B cell (primary cell): ENCODE measurements around the gene LHPP. TPM values are rescaled to one million over a fixed set of nuclear protein-coding genes. Genes with fewer than 3 reads are reported as not detected.

Experiments used
- ATAC-seq: fragments of 200-7000 bp; cut with Tn5 transposase; one replicate; pipeline ENCODE4 v1.10.0; 2021; ENCODE audit warnings: low read depth, mild to moderate bottlenecking, moderate number of reproducible peaks, moderate library complexity
- CTCF ChIA-PET: fragments of 350-600 bp; sonication (Branson Sonifier 250); formaldehyde crosslinking; loops from one replicate; lab custom pipeline; 2021; ENCODE audit warnings: antibody characterized with exemption, inconsistent platforms; lab: Charles Lee
- POLR2A ChIA-PET: fragments of 350-600 bp; sonication (Branson Sonifier 250); formaldehyde crosslinking; loops from one replicate; lab custom pipeline; 2021; ENCODE audit warnings: antibody characterized with exemption; lab: Charles Lee
- DNase-seq: peaks from one replicate; pipeline ENCODE4 v3.0.0; 2013
- H2AFZ ChIP-seq: 2 replicates; pipeline ENCODE4 v1.6.1; 2012; ENCODE audit warnings: mild to moderate bottlenecking, low read depth, low read length; ENCODE audit not compliant: insufficient read depth, poor library complexity, severe bottlenecking
- H3K27ac ChIP-seq, 2 donors: 1 replicate in 1 of 2; 2 replicates in 1 of 2; pipeline ENCODE4 v1.5.1; 2012 to 2013; ENCODE audit warnings: low read length in 2 of 2, mild to moderate bottlenecking in 2 of 2, moderate library complexity in 1 of 2
- H3K27me3 ChIP-seq, 4 experiments: fragments of 200-600 bp in 1 of 4; sonication (generic) in 1 of 4; replicated peaks in 1 of 4; 1 replicate in 2 of 4; 2 replicates in 2 of 4; pipeline versions ENCODE4 v1.6.1 to v1.7.0; 2013 to 2016; ENCODE audit warnings: low read length in 3 of 4, mild to moderate bottlenecking in 2 of 4, mixed read lengths in 1 of 4, moderate library complexity in 1 of 4; ENCODE audit not compliant: insufficient read depth in 4 of 4, control insufficient read depth in 3 of 4; ENCODE audit errors: control extremely low read depth in 1 of 4
- H3K36me3 ChIP-seq, 2 experiments: replicated peaks in 1 of 2; 1 replicate in 1 of 2; 2 replicates in 1 of 2; pipeline versions ENCODE4 v1.6.1 to v1.7.1; 2013; ENCODE audit warnings: low read length in 1 of 2; ENCODE audit not compliant: insufficient read depth in 2 of 2, control insufficient read depth in 1 of 2; ENCODE audit errors: control extremely low read depth in 1 of 2, extremely low read depth in 1 of 2
- H3K4me1 ChIP-seq, 2 donors: fragments of 200-600 bp in 1 of 2; sonication (generic) in 1 of 2; 1 replicate in 1 of 2; 2 replicates in 1 of 2; pipeline versions ENCODE4 v1.5.1 to v1.6.1; 2013 to 2017; ENCODE audit warnings: low read length in 2 of 2; ENCODE audit not compliant: control insufficient read depth in 2 of 2, insufficient read depth in 2 of 2
- H3K4me2 ChIP-seq: replicated peaks from 2 replicates; pipeline ENCODE3; 2012; ENCODE audit warnings: mild to moderate bottlenecking, low read depth, low read length; ENCODE audit not compliant: poor library complexity, severe bottlenecking
- H3K4me3 ChIP-seq, 5 experiments: fragments of 200-600 bp in 1 of 5; sonication (generic) in 1 of 5; 1 replicate in 3 of 5; 2 replicates in 2 of 5; pipeline versions ENCODE4 v1.5.1 to v1.7.0; 2011 to 2016; ENCODE audit warnings: low read length in 4 of 5, mild to moderate bottlenecking in 4 of 5, low read depth in 2 of 5, control low read depth in 1 of 5, moderate library complexity in 1 of 5; ENCODE audit not compliant: insufficient read depth in 1 of 5; ENCODE audit errors: control extremely low read depth in 1 of 5, extremely low read depth in 1 of 5
- H3K79me2 ChIP-seq: fragments of 200-600 bp; sonication (generic); one replicate; pipeline ENCODE4 v1.6.0; 2016; ENCODE audit warnings: low read length; ENCODE audit not compliant: control insufficient read depth, insufficient read depth
- H3K9ac ChIP-seq: fragments of 200-600 bp; sonication (generic); 2 replicates; pipeline ENCODE4 v1.6.1; 2017; ENCODE audit warnings: mild to moderate bottlenecking, low read length, moderate library complexity
- H3K9me3 ChIP-seq, 3 donors: one replicate each; pipeline versions ENCODE4 v1.6.1 to v1.7.1; 2013; ENCODE audit warnings: low read length in 2 of 3; ENCODE audit not compliant: control insufficient read depth in 2 of 3, insufficient read depth in 1 of 3; ENCODE audit errors: control extremely low read depth in 1 of 3
- H4K20me1 ChIP-seq: 2 replicates; pipeline ENCODE4 v1.6.0; 2012; ENCODE audit warnings: mild to moderate bottlenecking, low read length; ENCODE audit not compliant: insufficient read depth, control insufficient read depth, poor library complexity, severe bottlenecking
- H3K27ac Mint-ChIP-seq: one replicate; pipeline ENCODE4 v1.8.0; 2021; ENCODE audit warnings: mixed read lengths
- H3K27me3 Mint-ChIP-seq: one replicate; pipeline ENCODE4 v1.8.0; 2021; ENCODE audit warnings: mixed read lengths
- H3K4me1 Mint-ChIP-seq: one replicate; pipeline ENCODE4 v1.8.0; 2021; ENCODE audit warnings: mixed read lengths
- H3K4me3 Mint-ChIP-seq: one replicate; pipeline ENCODE4 v1.8.0; 2021; ENCODE audit warnings: mixed read lengths
- H3K9me3 Mint-ChIP-seq: one replicate; pipeline ENCODE4 v1.8.0; 2022; ENCODE audit warnings: mixed read lengths; ENCODE audit not compliant: insufficient read depth
- EZH2 ChIP-seq: IDR thresholded peaks from 2 replicates; pipeline ENCODE4 v1.6.1; 2012; ENCODE audit warnings: borderline replicate concordance, low read depth, mild to moderate bottlenecking, moderate library complexity, low read length; ENCODE audit not compliant: insufficient read depth, poor library complexity, severe bottlenecking
- WGBS: methylation state at CpG from one replicate; pipeline ENCODE4 v1.1.5; 2013; ENCODE audit warnings: missing lambda C conversion rate; ENCODE audit not compliant: insufficient coverage; 5-methylcytosine and 5-hydroxymethylcytosine counted together
- intact Hi-C: fragments of 100-400 bp; cut with micrococcal nuclease; formaldehyde crosslinking; loops from one replicate; pipeline ENCODE4 v1.10.0; 2022
- polyA plus RNA-seq: library from polyadenylated mRNA; depleted of rRNA; stranded (reverse); fragments of >200 nt; gene quantifications from 2 replicates; pipeline ENCODE4 v1.2.3, GENCODE V29; 2012
- total RNA-seq, 2 donors: library from RNA; stranded (reverse); fragments of 120-200 nt in 1 of 2; gene quantifications; 1 replicate in 1 of 2; 2 replicates in 1 of 2; pipeline versions ENCODE4 v1.2.3 to v1.2.4, GENCODE V29; 2013 to 2022
- TF ChIP-seq, protein P1 (sequence below): fragments of 200-600 bp; IDR thresholded peaks from one replicate; pipeline ENCODE4 v1.8.0; 2022; ENCODE audit warnings: antibody characterized with exemption, mild to moderate bottlenecking

The LHPP gene
- total and polyA plus RNA-seq, 2 donors (not counting 1 experiment from before 2014, with no cell fraction given): 60.2 to 83.5 TPM

DNA sequence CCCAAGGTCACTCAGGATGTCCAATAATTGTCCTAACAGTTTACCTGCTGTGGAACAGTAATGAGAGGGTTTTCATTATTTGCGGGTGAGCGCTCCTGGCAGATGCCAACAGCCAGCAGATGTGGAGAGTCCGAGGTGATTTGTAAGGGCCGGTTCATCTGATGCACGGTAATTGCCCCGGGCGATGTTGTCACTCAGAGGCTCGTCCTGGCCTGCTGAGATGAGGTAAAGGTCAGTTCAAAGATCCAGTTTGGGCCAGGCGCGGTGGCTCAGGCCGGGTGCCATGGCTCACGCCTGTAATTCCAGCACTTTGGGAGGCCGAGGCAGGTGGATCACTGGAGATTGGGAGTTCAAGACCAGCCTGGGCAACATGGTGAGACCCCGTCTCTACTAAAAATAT lies 16.9 kb downstream of the LHPP start:
- H3K27ac Mint-ChIP-seq: no peak overlapping the region
- H3K4me1 Mint-ChIP-seq: peaks cover 3% of the 10 kb centered on the region
- H3K4me3 Mint-ChIP-seq: no peak overlapping the region
- Histone ChIP-seq H3K9ac (no peak overlapping the region), H3K79me2 (no peaks in the 10 kb centered on the region), H3K9me3 (no peaks in the 10 kb centered on the region), H3K4me2 (no peak overlapping the region), H4K20me1 (no peaks in the 10 kb centered on the region), H2AFZ (no peak overlapping the region), H3K27ac (no peak overlapping the region), H3K4me1 (no peaks in the 10 kb centered on the region), H3K36me3 (no peaks in the 10 kb centered on the region), H3K4me3 (no peak overlapping the region), H3K27me3 (no peaks in the 10 kb centered on the region)
- CTCF ChIA-PET: no interaction called here
- no peaks in the 10 kb centered on the region for H3K27me3 Mint-ChIP-seq
- no peak for ATAC-seq
- POLR2A ChIA-PET: no interaction called here
- no peaks in the 10 kb centered on the region for H3K9me3 Mint-ChIP-seq
- DNase-seq: no peak
- intact Hi-C loops: no loop called here
- TF ChIP-seq, protein P1, sequence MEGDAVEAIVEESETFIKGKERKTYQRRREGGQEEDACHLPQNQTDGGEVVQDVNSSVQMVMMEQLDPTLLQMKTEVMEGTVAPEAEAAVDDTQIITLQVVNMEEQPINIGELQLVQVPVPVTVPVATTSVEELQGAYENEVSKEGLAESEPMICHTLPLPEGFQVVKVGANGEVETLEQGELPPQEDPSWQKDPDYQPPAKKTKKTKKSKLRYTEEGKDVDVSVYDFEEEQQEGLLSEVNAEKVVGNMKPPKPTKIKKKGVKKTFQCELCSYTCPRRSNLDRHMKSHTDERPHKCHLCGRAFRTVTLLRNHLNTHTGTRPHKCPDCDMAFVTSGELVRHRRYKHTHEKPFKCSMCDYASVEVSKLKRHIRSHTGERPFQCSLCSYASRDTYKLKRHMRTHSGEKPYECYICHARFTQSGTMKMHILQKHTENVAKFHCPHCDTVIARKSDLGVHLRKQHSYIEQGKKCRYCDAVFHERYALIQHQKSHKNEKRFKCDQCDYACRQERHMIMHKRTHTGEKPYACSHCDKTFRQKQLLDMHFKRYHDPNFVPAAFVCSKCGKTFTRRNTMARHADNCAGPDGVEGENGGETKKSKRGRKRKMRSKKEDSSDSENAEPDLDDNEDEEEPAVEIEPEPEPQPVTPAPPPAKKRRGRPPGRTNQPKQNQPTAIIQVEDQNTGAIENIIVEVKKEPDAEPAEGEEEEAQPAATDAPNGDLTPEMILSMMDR: no peak
- WGBS: 98% methylated on average over 14 of the region's 14 CpGs

DNA sequence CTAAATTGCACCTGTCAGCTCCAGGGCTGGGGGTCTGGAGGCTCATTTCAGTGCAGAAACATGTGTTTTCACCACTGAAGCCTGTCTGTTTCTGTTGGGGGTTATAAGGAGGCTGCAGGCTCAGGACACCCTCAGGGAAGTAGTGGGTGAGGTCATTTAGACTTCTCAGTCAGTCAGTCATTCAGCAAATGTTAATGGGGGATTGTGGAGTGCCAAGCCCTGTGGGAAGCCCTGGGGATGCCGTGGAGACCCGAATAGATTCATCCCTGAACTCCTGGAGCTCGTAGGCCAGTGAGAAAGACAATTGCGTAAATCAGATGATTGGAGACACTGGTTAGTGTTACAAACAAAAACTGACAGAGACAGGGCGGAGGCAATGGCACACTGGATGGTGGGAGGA lies 19.2 kb downstream of the LHPP start:
- POLR2A ChIA-PET: interaction anchor here (0.6 kb wide), 1 partner anchor 17 kb away, joined by 8 read pairs; no protein-coding TSS in a partner anchor
- DNase-seq (no peak), ATAC-seq (no peak)
- 93% methylated on average over 5 of the region's 5 CpGs for WGBS
- TF ChIP-seq, protein P1: no peak
- TF ChIP-seq EZH2: no peak
- Histone ChIP-seq H2AFZ (no peak overlapping the region), H3K27me3 (no peaks in the 10 kb centered on the region), H3K36me3 (no peaks in the 10 kb centered on the region), H3K9me3 (no peaks in the 10 kb centered on the region), H3K27ac (no peak overlapping the region), H3K4me3 (no peak overlapping the region), H3K4me1 (no peaks in the 10 kb centered on the region), H4K20me1 (no peaks in the 10 kb centered on the region), H3K79me2 (no peaks in the 10 kb centered on the region), H3K4me2 (no peak overlapping the region), H3K9ac (no peak overlapping the region)
- Mint-ChIP-seq H3K27me3 (no peaks in the 10 kb centered on the region), H3K4me1 (no peaks in the 10 kb centered on the region), H3K27ac (no peak overlapping the region), H3K4me3 (no peak overlapping the region), H3K9me3 (no peaks in the 10 kb centered on the region)
- intact Hi-C loops: no loop called here
- CTCF ChIA-PET: no interaction called here
